HCT116 (cell line): ENCODE data around the gene ORC4. TPM values are rescaled to one million over a fixed set of nuclear protein-coding genes. Genes with fewer than 3 reads are reported as not detected.

Experiments used
- ATAC-seq: fragments of 200-7000 bp; cut with Tn5 transposase; 2 replicates; pipeline ENCODE4 v1.9.1; 2020; ENCODE audit warnings: mild to moderate bottlenecking, moderate library complexity
- BruUV-seq: library from RNA; stranded (reverse); fragments of 400-500 nt; replicated peaks from 2 replicates; lab custom pipeline; 2021; lab: Mats Ljungman, UMichigan
- CTCF ChIA-PET: fragments of 300-600 bp; sonication (Branson Sonifier 250); formaldehyde crosslinking; loops from one replicate; lab custom pipeline; 2021; ENCODE audit warnings: antibody characterized with exemption; lab: Charles Lee
- POLR2A ChIA-PET: fragments of 300-600, 350-600 bp; sonication (Branson Sonifier 250); formaldehyde crosslinking; loops from one replicate; lab custom pipeline; 2021; ENCODE audit warnings: antibody characterized with exemption; lab: Charles Lee
- RAD21 ChIA-PET, 2 experiments: fragments of 300-600 bp; sonication (Branson Sonifier 250); formaldehyde crosslinking; loops; one replicate each; lab custom pipeline; 2023; ENCODE audit warnings: low total read pairs in 2 of 2; ENCODE audit not compliant: uncharacterized antibody in 2 of 2, unreplicated experiment in 2 of 2, low non-redundant PET in 1 of 2; lab: Charles Lee
- DNase-seq: peaks from one replicate; pipeline ENCODE4 v3.0.0-alpha.2; 2010; ENCODE audit warnings: low read depth, low spot score
- H2AFZ ChIP-seq: fragments of 200-600 bp; shearing (Covaris generic), sonication (generic); 2 replicates; pipeline ENCODE4 v1.6.1; 2017; ENCODE audit warnings: low read depth, mixed run types, mixed read lengths, antibody characterized with exemption, low read length; ENCODE audit not compliant: poor library complexity, severe bottlenecking
- H3K27ac ChIP-seq: 2 replicates; pipeline ENCODE4 v1.5.1; 2012; ENCODE audit warnings: low read depth, low read length
- H3K27me3 ChIP-seq: fragments of 200-600 bp; sonication (generic); 2 replicates; pipeline ENCODE4 v1.6.1; 2016; ENCODE audit warnings: mixed run types, low read length, mixed read lengths; ENCODE audit not compliant: insufficient read depth
- H3K36me3 ChIP-seq, 2 experiments: fragments of 200-500 bp in 1 of 2; fragments of 200-600 bp in 1 of 2; sonication (Bioruptor generic) in 1 of 2; sonication (generic) in 1 of 2; 2 replicates each; pipeline versions ENCODE4 v1.5.1 to v1.6.1; 2014 to 2016; ENCODE audit warnings: low read length in 2 of 2, inconsistent platforms in 1 of 2, mixed read lengths in 1 of 2, mixed run types in 1 of 2; ENCODE audit not compliant: insufficient read depth in 2 of 2, control insufficient read depth in 1 of 2
- H3K4me1 ChIP-seq, 2 experiments: fragments of 200-600 bp in 1 of 2; sonication (generic) in 1 of 2; 2 replicates each; pipeline versions ENCODE4 v1.5.1 to v1.6.1; 2012 to 2017; ENCODE audit warnings: low read length in 2 of 2, inconsistent platforms in 1 of 2, mild to moderate bottlenecking in 1 of 2, mixed read lengths in 1 of 2, mixed run types in 1 of 2, moderate library complexity in 1 of 2; ENCODE audit not compliant: insufficient read depth in 2 of 2, control insufficient read depth in 1 of 2
- H3K4me2 ChIP-seq: fragments of 200-600 bp; sonication (generic); 2 replicates; pipeline ENCODE4 v1.6.1; 2017; ENCODE audit warnings: mixed run types, low read length, mixed read lengths
- H3K4me3 ChIP-seq, 2 experiments: fragments of 200-600 bp in 1 of 2; sonication (generic) in 1 of 2; replicated peaks in 1 of 2; 2 replicates each; pipeline ENCODE4 v1.5.1; 2011 to 2016; ENCODE audit warnings: low read length in 2 of 2, control low read depth in 1 of 2, low read depth in 1 of 2, mild to moderate bottlenecking in 1 of 2, mixed read lengths in 1 of 2, mixed run types in 1 of 2
- H3K79me2 ChIP-seq: fragments of 200-600 bp; sonication (generic); 2 replicates; pipeline ENCODE4 v1.6.1; 2017; ENCODE audit warnings: mild to moderate bottlenecking, mixed run types, low read length, moderate library complexity, mixed read lengths; ENCODE audit not compliant: insufficient read depth
- H3K9ac ChIP-seq: fragments of 200-600 bp; sonication (generic); 2 replicates; pipeline ENCODE4 v1.6.1; 2016; ENCODE audit warnings: low read length, mixed read lengths
- H3K9me2 ChIP-seq: fragments of 200-600 bp; sonication (generic), shearing (Covaris generic); 2 replicates; pipeline ENCODE4 v1.6.1; 2017; ENCODE audit warnings: mixed run types, mild to moderate bottlenecking, moderate library complexity; ENCODE audit not compliant: insufficient read depth
- H3K9me3 ChIP-seq, 2 experiments: fragments of 200-500 bp in 1 of 2; fragments of 200-600 bp in 1 of 2; sonication (Bioruptor generic) in 1 of 2; sonication (generic) in 1 of 2; 2 replicates each; pipeline ENCODE4 v1.6.1; 2014 to 2017; ENCODE audit warnings: low read length in 2 of 2, mixed read lengths in 2 of 2, inconsistent platforms in 1 of 2, low read depth in 1 of 2, mild to moderate bottlenecking in 1 of 2, mixed run types in 1 of 2, moderate library complexity in 1 of 2; ENCODE audit not compliant: control insufficient read depth in 1 of 2, insufficient read depth in 1 of 2
- H4K20me1 ChIP-seq: fragments of 200-600 bp; sonication (generic), shearing (Covaris generic); 2 replicates; pipeline ENCODE4 v1.6.1; 2017; ENCODE audit warnings: mixed run types, mild to moderate bottlenecking, moderate library complexity; ENCODE audit not compliant: insufficient read depth
- ATF3 ChIP-seq: IDR thresholded peaks from 2 replicates; pipeline ENCODE4 v1.6.1; 2012
- CEBPB ChIP-seq: IDR thresholded peaks from 2 replicates; pipeline ENCODE4 v1.6.1; 2012; ENCODE audit warnings: low read depth
- CTCF ChIP-seq, 3 experiments: fragments of 200-600 bp in 1 of 3; sonication (generic) in 1 of 3; IDR thresholded peaks in 2 of 3; conservative IDR thresholded peaks in 1 of 3; 2 replicates each; pipeline ENCODE4 v1.5.1; 2012 to 2017; ENCODE audit warnings: low read depth in 2 of 3, low read length in 2 of 3, antibody characterized with exemption in 1 of 3, borderline replicate concordance in 1 of 3, control low read depth in 1 of 3, mild to moderate bottlenecking in 1 of 3, mixed read lengths in 1 of 3, mixed run types in 1 of 3, moderate library complexity in 1 of 3; ENCODE audit not compliant: insufficient read depth in 1 of 3
- EGR1 ChIP-seq: IDR thresholded peaks from 2 replicates; pipeline ENCODE4 v1.6.1; 2012; ENCODE audit warnings: low read depth
- EZH2 ChIP-seq: fragments of 200-600 bp; sonication (generic); IDR thresholded peaks from 2 replicates; pipeline ENCODE4 v1.6.1; 2017; ENCODE audit warnings: antibody characterized with exemption, mixed run types
- EZH2phosphoT487 ChIP-seq: fragments of 200-600 bp; IDR thresholded peaks from 2 replicates; pipeline ENCODE4 v1.6.1; 2018; ENCODE audit warnings: antibody characterized with exemption, borderline replicate concordance
- JUND ChIP-seq: IDR thresholded peaks from 2 replicates; pipeline ENCODE4 v1.6.1; 2012
- POLR2AphosphoS5 ChIP-seq: IDR thresholded peaks from 2 replicates; pipeline ENCODE4 v1.6.1; 2011; ENCODE audit warnings: mild to moderate bottlenecking, low read depth, low read length, moderate library complexity
- SIN3A ChIP-seq: IDR thresholded peaks from 2 replicates; pipeline ENCODE4 v1.6.1; 2012; ENCODE audit warnings: low read depth
- SP1 ChIP-seq: IDR thresholded peaks from 2 replicates; pipeline ENCODE4 v1.6.1; 2012; ENCODE audit warnings: low read depth
- YY1 ChIP-seq: IDR thresholded peaks from 2 replicates; pipeline ENCODE4 v1.6.1; 2011; ENCODE audit warnings: low read length, low read depth, moderate library complexity, mild to moderate bottlenecking; ENCODE audit not compliant: insufficient replicate concordance; ENCODE audit errors: extremely low read depth
- ZNF274 ChIP-seq: fragments of 200-500 bp; sonication (Bioruptor generic); IDR thresholded peaks from 2 replicates; pipeline ENCODE4 v1.6.1; 2014; ENCODE audit warnings: mild to moderate bottlenecking, low read depth, low read length, inconsistent platforms
- intact Hi-C: fragments of 100-400 bp; cut with micrococcal nuclease; formaldehyde crosslinking; loops from 2 replicates; pipeline ENCODE4 v1.10.0; 2022
- total RNA-seq: library from RNA; stranded (reverse); gene quantifications from one replicate; pipeline ENCODE4 v1.2.1, GENCODE V29; 2021; ENCODE audit not compliant: unreplicated experiment

Gene ORC4
- total RNA-seq, 1 experiment from 2014 or later, result 51.0 TPM

- H3K79me2 ChIP-seq, result peaks cover 9% of the 10 kb centered on the region; the same call in 1 of the 2 replicates
- H3K4me3 ChIP-seq, result no peak overlapping the region
- ATAC-seq, result no peak
- intact Hi-C loops, result no loop called here
- no peak for TF ChIP-seq JUND
- TF ChIP-seq EZH2phosphoT487, result no peak
- TF ChIP-seq ZNF274, result no peak
- no peak for TF ChIP-seq EGR1
- TF ChIP-seq CEBPB, result no peak
- TF ChIP-seq SIN3A, result no peak
- TF ChIP-seq SP1, result no peak
- TF ChIP-seq ATF3, result no peak
- no peak for TF ChIP-seq YY1
- no peak for TF ChIP-seq CTCF (IDR thresholded peaks at IDR 0.05 in 2 of 3, conservative IDR thresholded peaks at IDR 0.05 in 1 of 3; ENCODE audit: borderline replicate concordance in 1 of 3, insufficient read depth in 1 of 3, low read depth in 2 of 3, low read length in 2 of 3)
- TF ChIP-seq POLR2AphosphoS5, result no peak
- no peak for TF ChIP-seq EZH2
- ChIA-PET RAD21 (no interaction called here), CTCF (no interaction called here), POLR2A (no interaction called here)
- peaks cover 5% of the 10 kb centered on the region; the same call in 1 of the 2 replicates for H4K20me1 ChIP-seq
- no peak overlapping the region for H3K27ac ChIP-seq
- no peaks in the 10 kb centered on the region for H3K9me3 ChIP-seq
- H3K9me2 ChIP-seq, result no peaks in the 10 kb centered on the region
- H3K27me3 ChIP-seq, result no peaks in the 10 kb centered on the region
- no peak overlapping the region for H3K4me2 ChIP-seq
- H2AFZ ChIP-seq, result no peak overlapping the region
- no peaks in the 10 kb centered on the region for H3K4me1 ChIP-seq
- no peaks in the 10 kb centered on the region for H3K36me3 ChIP-seq
- H3K9ac ChIP-seq, result no peak overlapping the region
- no TSS peak for BruUV-seq
- DNase-seq, result no peak
Measured at GRCh38 chr2:147888680-147889079, 131.9 kb downstream of the ORC4 start.
